ENCODE measurements around the gene RRP1B.
"Not testable (repeated sequence)": the region's sequence is repeated elsewhere in the genome, so short reads cannot be mapped to it uniquely, and the experiment has no call there.

RRP1B gene

GRCh38 chr21:43676391-43676790 is 17.0 kb downstream of the RRP1B start:
- Histone ChIP-seq H3K9me3 (ENCODE audit: insufficient read depth, low read depth, low read length) (no peaks in the 10 kb centered on the region), H3K36me3 (ENCODE audit: insufficient read depth, low read length) (peaks cover 85% of the 10 kb centered on the region), H3K9ac (ENCODE audit: low read depth, low read length) (no peak overlapping the region), H3K4me1 (ENCODE audit: insufficient read depth, low read length) (peaks cover 11% of the 10 kb centered on the region; the same call in 1 of the 2 replicates), H3K4me3 (ENCODE audit: low read length) (no peak overlapping the region), H3K27ac (ENCODE audit: low read depth, low read length) (no peak overlapping the region), H3K27me3 (ENCODE audit: insufficient read depth, low read length) (no peaks in the 10 kb centered on the region)
- 97% methylated on average over 15 of the region's 15 CpGs for WGBS

GRCh38 chr21:43679951-43680350 is 20.6 kb downstream of the RRP1B start:
- 95% methylated on average over 12 of the region's 12 CpGs for WGBS
- no peaks in the 10 kb centered on the region; the same call in 1 of the 2 replicates for H3K4me1 ChIP-seq (ENCODE audit: insufficient read depth, low read length)
- no peak overlapping the region for H3K9ac ChIP-seq (ENCODE audit: low read depth, low read length)
- H3K27me3 ChIP-seq (ENCODE audit: insufficient read depth, low read length), result no peaks in the 10 kb centered on the region
- no peak overlapping the region for H3K27ac ChIP-seq (ENCODE audit: low read depth, low read length)
- peaks cover 92% of the 10 kb centered on the region for H3K36me3 ChIP-seq (ENCODE audit: insufficient read depth, low read length)
- H3K4me3 ChIP-seq (ENCODE audit: low read length), result no peak overlapping the region
- H3K9me3 ChIP-seq (ENCODE audit: insufficient read depth, low read depth, low read length), result no peaks in the 10 kb centered on the region

- not testable (repeated sequence) for H3K9ac ChIP-seq (ENCODE audit: low read depth, low read length); H3K27me3 ChIP-seq (ENCODE audit: insufficient read depth, low read length); H3K4me1 ChIP-seq (ENCODE audit: insufficient read depth, low read length); H3K27ac ChIP-seq (ENCODE audit: low read depth, low read length); H3K9me3 ChIP-seq (ENCODE audit: insufficient read depth, low read depth, low read length); H3K4me3 ChIP-seq (ENCODE audit: low read length)
- H3K36me3 ChIP-seq (ENCODE audit: insufficient read depth, low read length), result peaks cover 92% of the 10 kb centered on the region
- 79% methylated on average over 6 of the region's 6 CpGs for WGBS
Observed at GRCh38 chr21:43680421-43680820, 21.1 kb downstream of the RRP1B start.

- Histone ChIP-seq H3K27me3 (ENCODE audit: insufficient read depth, low read length) (no peaks in the 10 kb centered on the region), H3K4me3 (ENCODE audit: low read length) (no peak overlapping the region), H3K27ac (ENCODE audit: low read depth, low read length) (no peak overlapping the region), H3K36me3 (ENCODE audit: insufficient read depth, low read length) (peaks cover 92% of the 10 kb centered on the region), H3K9me3 (ENCODE audit: insufficient read depth, low read depth, low read length) (no peaks in the 10 kb centered on the region), H3K9ac (ENCODE audit: low read depth, low read length) (no peak overlapping the region), H3K4me1 (ENCODE audit: insufficient read depth, low read length) (no peaks in the 10 kb centered on the region)
- WGBS, result 95% methylated on average over 6 of the region's 6 CpGs
Observed at GRCh38 chr21:43681650-43682049, 22.3 kb downstream of the RRP1B start.

- no peaks in the 10 kb centered on the region for H3K4me1 ChIP-seq (ENCODE audit: insufficient read depth, low read length)
- H3K4me3 ChIP-seq (ENCODE audit: low read length), result no peak overlapping the region
- H3K27ac ChIP-seq (ENCODE audit: low read depth, low read length), result no peak overlapping the region
- H3K27me3 ChIP-seq (ENCODE audit: insufficient read depth, low read length), result no peaks in the 10 kb centered on the region
- H3K9me3 ChIP-seq (ENCODE audit: insufficient read depth, low read depth, low read length), result no peaks in the 10 kb centered on the region
- H3K36me3 ChIP-seq (ENCODE audit: insufficient read depth, low read length), result peaks cover 93% of the 10 kb centered on the region
- 98% methylated on average over 3 of the region's 3 CpGs for WGBS
- H3K9ac ChIP-seq (ENCODE audit: low read depth, low read length), result no peak overlapping the region
Observed at GRCh38 chr21:43684424-43684823, 25.1 kb downstream of the RRP1B start.

- H3K9ac ChIP-seq (ENCODE audit: low read depth, low read length), result no peak overlapping the region
- H3K4me1 ChIP-seq (ENCODE audit: insufficient read depth, low read length), result no peaks in the 10 kb centered on the region
- peaks cover 95% of the 10 kb centered on the region for H3K36me3 ChIP-seq (ENCODE audit: insufficient read depth, low read length)
- H3K9me3 ChIP-seq (ENCODE audit: insufficient read depth, low read depth, low read length), result no peaks in the 10 kb centered on the region
- 91% methylated on average over 21 of the region's 21 CpGs for WGBS
- no peaks in the 10 kb centered on the region for H3K27me3 ChIP-seq (ENCODE audit: insufficient read depth, low read length)
- no peak overlapping the region for H3K27ac ChIP-seq (ENCODE audit: low read depth, low read length)
- no peak overlapping the region for H3K4me3 ChIP-seq (ENCODE audit: low read length)
Observed at GRCh38 chr21:43686811-43687565, 27.6 kb downstream of the RRP1B start.

GRCh38 chr21:43687566-43688399 is 28.4 kb downstream of the RRP1B start:
- Histone ChIP-seq H3K9ac (ENCODE audit: low read depth, low read length) (no peak overlapping the region), H3K36me3 (ENCODE audit: insufficient read depth, low read length) (peaks cover 93% of the 10 kb centered on the region), H3K9me3 (ENCODE audit: insufficient read depth, low read depth, low read length) (no peaks in the 10 kb centered on the region), H3K4me3 (ENCODE audit: low read length) (no peak overlapping the region), H3K4me1 (ENCODE audit: insufficient read depth, low read length) (no peaks in the 10 kb centered on the region), H3K27me3 (ENCODE audit: insufficient read depth, low read length) (no peaks in the 10 kb centered on the region), H3K27ac (ENCODE audit: low read depth, low read length) (no peak overlapping the region)
- 95% methylated on average over 27 of the region's 27 CpGs for WGBS

GRCh38 chr21:43688906-43689305 is 29.5 kb downstream of the RRP1B start:
- no peaks in the 10 kb centered on the region for H3K4me1 ChIP-seq (ENCODE audit: insufficient read depth, low read length)
- WGBS, result 96% methylated on average over 12 of the region's 12 CpGs
- H3K36me3 ChIP-seq (ENCODE audit: insufficient read depth, low read length), result peaks cover 97% of the 10 kb centered on the region

GRCh38 chr21:43689556-43690337 is 30.4 kb downstream of the RRP1B start:
- Histone ChIP-seq H3K9ac (ENCODE audit: low read depth, low read length) (no peak overlapping the region), H3K27me3 (ENCODE audit: insufficient read depth, low read length) (no peaks in the 10 kb centered on the region), H3K4me1 (ENCODE audit: insufficient read depth, low read length) (no peaks in the 10 kb centered on the region), H3K27ac (ENCODE audit: low read depth, low read length) (no peak overlapping the region), H3K4me3 (ENCODE audit: low read length) (no peak overlapping the region), H3K9me3 (ENCODE audit: insufficient read depth, low read depth, low read length) (no peaks in the 10 kb centered on the region), H3K36me3 (ENCODE audit: insufficient read depth, low read length) (peaks cover 99% of the 10 kb centered on the region)
- WGBS, result 95% methylated on average over 32 of the region's 32 CpGs

More at GRCh38 chr21:43688906-43689305, 29.5 kb downstream of the RRP1B start:
- Histone ChIP-seq H3K4me3 (ENCODE audit: low read length) (no peak overlapping the region), H3K27ac (ENCODE audit: low read depth, low read length) (no peak overlapping the region), H3K9ac (ENCODE audit: low read depth, low read length) (no peak overlapping the region), H3K27me3 (ENCODE audit: insufficient read depth, low read length) (no peaks in the 10 kb centered on the region), H3K9me3 (ENCODE audit: insufficient read depth, low read depth, low read length) (no peaks in the 10 kb centered on the region)

- no peaks in the 10 kb centered on the region for H3K27me3 ChIP-seq (ENCODE audit: insufficient read depth, low read length)
- H3K9me3 ChIP-seq (ENCODE audit: insufficient read depth, low read depth, low read length), result no peaks in the 10 kb centered on the region
- H3K9ac ChIP-seq (ENCODE audit: low read depth, low read length), result no peak overlapping the region
- H3K27ac ChIP-seq (ENCODE audit: low read depth, low read length), result no peak overlapping the region
- 96% methylated on average over 7 of the region's 7 CpGs for WGBS
- H3K4me3 ChIP-seq (ENCODE audit: low read length), result no peak overlapping the region
- no peaks in the 10 kb centered on the region for H3K4me1 ChIP-seq (ENCODE audit: insufficient read depth, low read length)
- H3K36me3 ChIP-seq (ENCODE audit: insufficient read depth, low read length), result peaks cover 99% of the 10 kb centered on the region
Observed at GRCh38 chr21:43690346-43690745, 31.0 kb downstream of the RRP1B start.
